ENCODE results near the gene DGKH. TPM values are rescaled to one million over a fixed set of nuclear protein-coding genes. Genes with fewer than 3 reads are reported as not detected.

Gene DGKH
- total and polyA plus RNA-seq, 9 of the 15 experiments (the other 6 are each of a cell fraction or from before 2014, with no cell fraction given): 0.38 to 4.4 (median 3.1) TPM

- TF ChIP-seq MGA (IDR thresholded peaks at IDR 0.05): no peak
- TF ChIP-seq FOXP4 (CRISPR knock-in tag; IDR thresholded peaks at IDR 0.05; ENCODE audit: borderline replicate concordance): no peak
- no peak for TF ChIP-seq ZNF395 (CRISPR knock-in tag; IDR thresholded peaks at IDR 0.05)
- TF ChIP-seq BCLAF1 (IDR thresholded peaks at IDR 0.05; ENCODE audit: borderline replicate concordance in 1 of 2, control insufficient read depth in 1 of 2, low read depth in 2 of 2, low read length in 1 of 2): no peak
- no peak for TF ChIP-seq HSF4 (CRISPR knock-in tag; IDR thresholded peaks at IDR 0.05; ENCODE audit: borderline replicate concordance)
- no peak for TF ChIP-seq ZNF699 (CRISPR knock-in tag; IDR thresholded peaks at IDR 0.05; ENCODE audit: insufficient replicate concordance)
Measured at GRCh38 chr13:42181381-42181953, 133.0 kb downstream of the DGKH start (continued).

All from K562 (cell line).